Urothelium cell line (cell line): ENCODE results near the gene SV2C.
A peak's percentile ranks its signal among the peaks of the same experiment; 100 is the strongest.

Source experiments
- DNase-seq: peaks from one replicate; pipeline ENCODE4 v3.0.0; 2011; ENCODE audit warnings: low spot score, mixed read lengths
- FAIRE-seq: peaks from 2 replicates; lab custom pipeline; 2011; peaks lifted over from hg19 to GRCh38; lab: Jason Lieb, UNC

The SV2C gene

DNA sequence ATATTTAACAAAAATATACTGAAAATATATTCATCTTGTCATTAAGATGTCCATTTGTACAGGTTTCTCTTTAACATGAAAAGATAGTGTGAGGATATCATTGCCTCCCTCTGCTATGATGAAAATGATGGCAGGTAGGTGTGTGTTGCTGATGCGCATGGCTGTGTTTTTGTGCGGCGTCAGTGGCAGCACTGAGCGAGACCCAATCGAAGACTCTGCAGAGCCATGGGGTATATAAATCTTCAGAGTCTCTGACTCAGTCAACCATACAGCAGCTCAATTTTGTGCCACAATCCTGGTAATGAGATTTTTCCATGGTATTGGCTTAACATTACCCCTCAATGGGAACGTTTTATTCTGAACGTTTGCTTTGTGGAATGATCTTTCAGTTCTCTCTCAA is 166.4 kb downstream of the SV2C start:
- DNase-seq (no peak), FAIRE-seq (no peak)

DNA sequence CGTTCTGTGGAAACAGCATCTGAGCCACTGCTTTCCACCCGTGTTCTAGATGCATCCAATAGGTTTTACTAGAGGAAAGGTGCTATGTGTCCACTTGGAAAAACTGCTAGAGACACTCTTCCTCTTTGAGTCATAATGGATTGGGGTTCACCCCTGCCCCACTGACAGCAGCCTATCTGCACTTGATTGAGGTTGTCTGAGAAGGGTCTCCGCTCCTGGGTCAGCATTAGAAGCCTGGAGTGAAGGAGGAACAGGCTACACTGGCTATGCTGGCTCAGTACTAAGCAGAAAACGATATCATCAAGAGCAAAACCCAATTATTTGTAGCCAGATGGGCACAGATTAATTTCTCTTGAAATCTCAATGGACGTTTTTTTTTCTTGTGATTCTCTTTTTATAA is 167.3 kb downstream of the SV2C start:
- FAIRE-seq = no peak
- no peak for DNase-seq

GRCh38 chr5:76251656-76252055 is 168.5 kb downstream of the SV2C start:
- no peak for FAIRE-seq
- DNase-seq = no peak

DNA sequence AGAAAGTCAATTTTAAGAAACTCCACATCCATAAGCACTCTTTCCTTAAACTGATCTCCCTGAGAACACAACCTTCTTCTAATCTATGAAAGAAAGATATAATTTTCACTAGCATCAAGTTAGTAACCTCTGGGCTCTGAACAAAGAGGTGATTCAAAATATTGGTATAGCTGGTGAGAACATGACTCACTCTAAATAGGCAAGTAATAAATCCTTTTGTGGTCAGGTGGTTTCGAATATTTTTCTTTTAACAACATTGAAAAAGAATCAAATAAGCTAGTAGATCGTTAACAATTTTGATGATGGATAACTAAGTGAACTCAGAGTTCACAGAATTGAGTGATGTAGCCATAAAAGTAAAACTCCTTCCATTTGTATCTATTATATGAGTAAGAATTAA is 169.3 kb downstream of the SV2C start:
- FAIRE-seq (no peak), DNase-seq (peak; percentile 23)

DNA sequence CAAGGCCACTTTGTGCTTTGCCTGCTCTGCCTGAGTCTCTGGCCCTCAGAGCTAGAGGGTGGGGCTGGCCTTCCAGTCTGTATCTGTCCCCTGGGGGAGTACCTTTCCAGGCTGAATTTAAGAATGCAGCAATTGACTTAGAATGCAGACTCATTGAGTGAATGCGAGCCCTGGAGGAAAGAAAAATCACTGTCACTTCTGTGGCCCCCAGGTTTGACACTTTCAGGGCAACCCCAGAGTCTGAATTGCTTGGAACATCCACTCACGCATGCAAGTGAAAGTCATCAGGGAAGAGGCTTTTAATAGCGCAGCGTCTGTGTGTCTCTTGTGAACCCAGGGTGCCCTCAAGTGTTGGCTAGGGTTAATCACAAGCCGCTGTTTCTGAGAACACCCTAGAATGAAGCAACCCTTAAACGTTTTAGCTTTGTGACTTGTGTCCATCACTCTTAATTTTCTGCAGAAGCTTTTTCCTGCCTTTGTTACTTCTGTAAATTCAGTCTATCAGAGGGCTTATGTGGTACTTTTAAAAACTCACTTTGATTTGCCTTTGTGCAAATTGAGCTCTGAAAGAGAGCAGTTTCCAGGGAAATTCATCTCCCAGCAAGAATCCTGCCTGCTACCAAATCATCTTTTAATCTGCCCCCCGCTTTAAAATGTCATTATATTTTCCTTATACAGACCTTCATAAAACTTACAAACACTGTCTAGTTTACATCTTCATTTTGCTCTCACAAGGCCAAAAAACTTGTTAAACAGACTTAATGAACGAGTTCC is 173.1 kb downstream of the SV2C start:
- DNase-seq = peak; percentile 70
- no peak for FAIRE-seq

DNA sequence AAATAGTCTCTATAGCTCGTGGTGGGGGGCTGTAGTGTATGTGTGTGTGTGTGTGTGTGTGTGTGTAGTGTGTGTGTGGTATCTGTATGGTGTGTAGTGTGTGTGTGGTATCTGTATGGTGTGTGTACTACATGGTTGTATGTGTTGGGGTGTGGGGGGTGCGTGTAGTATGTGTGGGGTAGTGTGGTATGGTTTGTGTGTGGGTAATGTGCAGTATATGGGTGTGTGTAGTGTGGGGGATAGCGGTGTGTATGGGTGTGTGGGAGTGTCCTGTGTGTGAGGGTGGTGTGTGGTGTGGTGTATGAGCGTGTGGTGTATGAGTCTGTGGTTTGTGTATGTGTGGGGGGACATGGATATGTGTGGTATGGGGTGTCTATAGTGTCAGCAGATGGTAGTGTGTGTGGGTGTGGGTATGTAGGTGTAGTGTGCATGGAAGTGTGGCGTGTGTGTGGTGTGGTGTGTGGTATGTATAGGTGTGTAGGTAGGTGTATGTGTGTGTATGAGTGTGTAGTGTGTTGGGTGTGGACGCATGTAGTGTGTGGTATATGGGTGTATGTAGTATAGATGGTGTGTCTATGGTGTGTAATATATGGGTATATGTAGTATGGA is 174.1 kb downstream of the SV2C start:
- FAIRE-seq = peak; percentile 86
- DNase-seq = no peak

- no peak for FAIRE-seq
- DNase-seq = no peak
These were observed 174.7 kb downstream of the SV2C start for GRCh38 chr5:76257897-76258296.

DNA sequence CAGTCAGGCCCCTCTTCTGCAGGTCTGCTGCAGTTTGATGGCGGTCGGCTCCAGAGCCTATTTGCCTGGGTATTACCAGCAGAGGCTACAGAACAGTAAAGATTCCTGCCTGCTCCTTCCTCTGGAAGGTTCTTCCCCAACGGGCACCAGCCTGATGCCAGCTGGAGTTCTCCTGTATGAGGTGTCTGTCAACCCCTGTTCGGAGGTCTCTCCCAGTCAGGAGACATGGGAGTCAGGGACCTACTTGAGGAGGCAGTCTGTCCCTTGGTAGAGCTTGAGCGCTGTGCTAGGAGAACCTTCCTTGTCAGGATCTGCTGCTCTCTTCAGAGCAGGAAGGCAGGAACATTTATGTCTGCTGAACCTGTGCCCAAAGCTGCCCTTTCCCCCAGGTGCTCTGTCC is 181.5 kb downstream of the SV2C start:
- DNase-seq (no peak), FAIRE-seq (no peak)

DNA sequence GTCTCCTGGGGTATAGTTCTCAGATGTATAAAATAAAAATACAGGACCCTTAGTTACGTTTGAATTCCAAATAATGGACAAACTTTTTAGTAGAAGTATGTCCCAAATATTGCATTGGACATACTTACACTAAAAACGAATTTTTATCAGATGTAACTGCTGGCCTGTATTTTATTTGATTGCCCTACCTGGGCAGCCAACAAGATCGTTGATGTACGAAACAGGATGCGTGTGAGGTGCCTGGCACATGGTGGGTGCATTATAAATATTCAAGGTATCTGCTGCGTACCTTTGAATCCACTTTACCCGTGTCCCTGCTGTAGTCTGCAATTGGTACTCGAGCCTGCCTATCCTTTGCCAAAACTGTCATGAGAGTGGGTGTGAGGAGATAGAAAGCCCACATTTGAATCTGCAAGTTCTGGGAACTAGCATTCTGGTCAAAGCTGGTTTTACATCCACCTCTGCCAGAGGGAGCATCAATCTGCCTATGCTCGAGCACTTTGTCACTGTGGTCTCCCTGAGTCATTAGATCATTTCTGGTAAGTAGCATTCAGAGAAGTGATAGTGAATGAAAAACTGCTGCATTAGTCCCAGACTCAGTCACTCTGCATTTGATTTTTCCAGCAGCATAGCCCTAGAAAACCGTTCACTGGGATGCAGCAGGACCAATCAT is 186.2 kb downstream of the SV2C start:
- no peak for FAIRE-seq

GRCh38 chr5:76269932-76270610 is 186.9 kb downstream of the SV2C start:
- FAIRE-seq (no peak), DNase-seq (peak; percentile 12)

More for the DNA sequence above, 186.2 kb downstream of the SV2C start:
- DNase-seq = no peak

DNA sequence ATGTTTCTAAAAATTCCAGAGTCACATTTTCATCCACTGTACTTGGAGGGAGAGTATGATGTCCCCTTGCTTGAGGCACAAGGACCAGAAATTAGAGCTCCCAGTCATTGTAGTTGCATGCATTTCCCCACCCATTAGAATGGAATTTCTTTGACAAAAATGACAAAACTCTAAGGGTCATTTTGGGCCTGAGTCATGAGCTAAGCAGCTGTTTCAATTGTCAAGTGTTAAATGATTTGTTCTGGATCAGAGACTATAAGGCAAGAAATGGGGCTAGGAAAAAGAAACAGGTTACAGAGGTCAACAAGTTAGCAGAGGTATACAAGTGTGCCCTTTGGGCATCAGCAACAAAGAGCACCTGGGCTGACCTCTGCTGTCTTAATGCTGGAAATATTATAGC is 188.7 kb downstream of the SV2C start:
- DNase-seq = no peak
- no peak for FAIRE-seq

- DNase-seq (no peak), FAIRE-seq (no peak)
These were observed 190.2 kb downstream of the SV2C start for GRCh38 chr5:76273206-76273885.

DNA sequence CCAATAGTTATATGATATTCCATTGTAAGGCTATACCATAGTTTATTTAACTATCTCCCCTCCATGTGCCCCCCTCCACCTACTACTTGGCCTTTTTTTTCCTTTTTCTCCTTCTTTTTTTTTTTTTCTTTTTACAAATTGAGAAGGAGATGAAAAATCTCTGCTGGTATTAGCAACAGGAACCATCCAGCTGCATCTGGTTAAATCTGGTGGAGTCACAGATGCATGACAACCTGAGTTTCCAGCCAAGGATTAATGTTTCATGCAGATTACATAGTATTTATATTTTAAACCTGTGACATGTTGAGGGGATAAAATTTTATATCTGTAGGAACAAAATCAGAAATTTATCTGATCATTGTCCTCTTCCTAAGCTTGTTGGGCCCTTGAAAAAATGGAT is 191.4 kb downstream of the SV2C start:
- no peak for FAIRE-seq
- DNase-seq = no peak

DNA sequence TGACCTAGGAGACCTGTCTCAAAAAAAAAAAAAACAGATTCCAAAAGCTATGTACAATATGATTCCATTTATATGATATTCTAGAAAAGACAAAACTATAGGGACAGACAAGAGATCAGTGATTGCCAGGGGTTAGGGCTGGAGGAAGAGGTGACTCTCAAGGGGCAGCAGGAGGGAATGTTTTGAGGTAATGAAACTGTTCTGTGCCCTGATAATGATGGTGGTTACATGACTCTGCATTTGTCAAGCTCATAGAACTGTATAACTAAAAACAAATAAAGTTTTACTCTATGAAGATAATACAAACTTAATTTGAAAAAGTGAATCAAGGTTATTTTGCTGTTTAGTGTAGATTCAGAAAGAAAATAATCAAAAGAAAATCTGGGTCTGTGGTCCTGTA is 194.6 kb downstream of the SV2C start:
- FAIRE-seq = no peak
- no peak for DNase-seq

DNA sequence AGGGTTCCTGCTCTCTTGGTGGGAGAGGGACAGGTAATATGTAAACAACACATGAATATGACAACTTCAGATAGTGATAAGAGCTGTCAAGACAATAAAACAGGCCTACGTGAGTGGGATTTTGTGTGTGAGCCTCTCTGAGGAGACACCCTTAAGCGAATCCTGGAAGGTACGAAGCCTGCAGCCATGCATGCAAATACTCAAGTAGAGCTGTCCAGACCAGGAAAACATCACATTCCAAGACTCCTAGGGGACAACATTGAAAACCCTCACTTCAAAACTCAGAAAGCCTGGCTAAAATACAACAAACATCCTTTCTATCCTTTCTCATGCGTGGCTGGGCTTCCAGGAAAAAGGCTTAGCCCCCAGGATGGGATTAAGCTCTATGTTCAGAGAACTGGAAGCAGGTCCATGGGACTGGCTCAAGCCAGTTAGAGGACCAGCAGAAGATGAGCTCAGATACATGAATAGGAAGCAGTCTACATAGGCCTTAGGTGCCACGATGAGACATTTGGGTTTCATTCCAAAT is 195.1 kb downstream of the SV2C start:
- FAIRE-seq = no peak
- no peak for DNase-seq

DNA sequence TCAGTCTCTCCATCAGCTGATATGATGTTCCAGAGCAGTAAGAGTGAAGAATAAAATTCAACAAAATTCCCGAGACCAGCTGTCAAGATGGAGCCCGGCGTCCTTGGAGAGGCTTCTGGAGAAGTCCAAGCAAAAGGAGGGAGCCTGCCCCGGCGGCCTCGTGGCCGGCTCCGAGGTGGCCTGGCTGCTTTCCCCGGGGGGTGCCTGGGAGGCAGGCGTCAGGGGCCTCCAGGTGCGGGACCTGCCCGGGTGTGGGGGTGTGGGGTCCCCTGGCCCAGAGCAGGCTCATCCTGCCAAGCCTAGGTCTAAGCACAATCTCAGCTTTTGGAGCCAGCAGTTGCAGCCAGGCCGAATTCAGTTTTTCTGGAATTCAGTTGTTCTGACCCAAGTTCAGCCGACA is 197.3 kb downstream of the SV2C start:
- FAIRE-seq = no peak
- DNase-seq = no peak

- DNase-seq (no peak), FAIRE-seq (no peak)
These were observed 200.5 kb downstream of the SV2C start for GRCh38 chr5:76283670-76284069.

DNA sequence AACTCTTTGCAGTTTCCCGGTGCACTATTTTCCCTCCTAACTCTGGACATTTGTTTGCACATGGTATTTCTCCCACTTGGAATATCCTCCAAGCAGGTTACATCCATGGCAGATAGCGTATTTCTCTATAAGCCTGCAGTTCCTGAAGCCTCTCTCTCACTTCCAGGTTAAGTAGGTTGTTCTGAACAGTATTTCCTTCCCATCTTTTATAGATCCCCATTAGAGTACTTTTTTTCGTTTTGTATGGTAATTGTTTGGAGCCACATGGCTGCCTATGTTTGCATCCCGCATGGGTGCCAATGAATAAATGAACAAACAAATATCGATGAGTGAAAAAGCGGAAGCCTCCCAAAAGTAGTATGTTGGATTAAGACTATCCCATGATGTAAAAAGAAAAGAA is 206.5 kb downstream of the SV2C start:
- DNase-seq (no peak), FAIRE-seq (no peak)

GRCh38 chr5:76290321-76290757 is 207.2 kb downstream of the SV2C start:
- FAIRE-seq (no peak), DNase-seq (no peak)

DNA sequence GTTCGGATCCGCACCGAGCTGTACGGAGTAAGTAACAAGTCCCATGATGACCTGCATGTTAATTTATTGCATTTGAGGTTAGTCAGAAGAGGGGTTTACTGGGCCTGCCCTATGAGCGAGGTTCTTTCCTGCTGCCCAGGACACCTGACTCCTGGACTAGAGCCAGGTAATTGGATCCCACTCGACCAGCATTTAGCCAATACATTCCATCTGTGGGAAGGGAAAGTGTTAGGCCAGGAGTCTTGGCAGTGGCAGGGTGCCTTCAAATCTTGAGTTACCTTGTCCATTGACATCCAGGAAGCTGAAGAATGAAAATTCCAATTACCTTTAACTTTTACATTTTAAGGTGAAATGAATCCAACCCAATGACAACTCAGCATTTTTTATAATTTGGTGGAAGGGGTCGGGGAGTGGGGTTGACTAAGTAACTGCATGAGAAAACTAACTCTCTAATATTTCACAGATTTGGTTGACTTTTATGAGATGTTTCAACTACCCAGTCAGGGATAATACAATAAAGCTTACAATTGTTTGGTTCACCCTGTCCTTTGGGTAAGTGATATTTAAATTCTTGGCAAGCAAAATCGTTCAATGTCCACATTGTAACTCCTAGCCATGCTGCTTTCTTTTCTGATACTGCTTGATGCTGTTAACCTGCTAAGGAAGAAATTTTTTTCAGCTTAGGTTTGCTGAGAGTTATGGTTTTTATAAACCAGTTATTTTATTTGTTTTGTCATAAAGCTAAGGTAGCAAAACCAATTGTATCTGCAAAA is 208.3 kb downstream of the SV2C start:
- peak; percentile 19 for DNase-seq
- FAIRE-seq = no peak
